Vagina (tissue), 2 donors: Measurements from ENCODE around the gene POLDIP3. TPM values are rescaled to one million over a fixed set of nuclear protein-coding genes. Genes with fewer than 3 reads are reported as not detected.
A peak's percentile ranks its signal among the peaks of the same experiment; 100 is the strongest.
"Not testable (repeated sequence)": the region's sequence is repeated elsewhere in the genome, so short reads cannot be mapped to it uniquely, and the experiment has no call there.

Experiments used
- DNase-seq, 2 donors: peaks; one replicate each; pipeline ENCODE4 v3.0.0-alpha.2; 2017; ENCODE audit errors: extremely low spot score in 2 of 2
- H3K27ac ChIP-seq: fragments of 200-600 bp; sonication (generic); one replicate; pipeline ENCODE4 v1.5.1; 2019
- H3K27me3 ChIP-seq: fragments of 200-600 bp; sonication (generic); one replicate; pipeline ENCODE4 v1.5.1; 2019
- H3K36me3 ChIP-seq, 2 donors: fragments of 200-600 bp; sonication (generic); one replicate each; pipeline ENCODE4 v1.5.1; 2017 to 2019
- H3K4me1 ChIP-seq: fragments of 200-600 bp; sonication (generic); one replicate; pipeline ENCODE4 v1.5.1; 2019
- H3K4me3 ChIP-seq, 2 donors: fragments of 200-600 bp; sonication (generic); 1 replicate in 1 of 2; 2 replicates in 1 of 2; pipeline ENCODE4 v1.5.1; 2016 to 2019
- H3K9me3 ChIP-seq: fragments of 200-600 bp; sonication (generic); one replicate; pipeline ENCODE4 v1.5.1; 2019
- CTCF ChIP-seq, 3 experiments: fragments of 450-650 bp in 2 of 3; fragments of 200-600 bp in 1 of 3; sonication (generic) in 1 of 3; IDR thresholded peaks; one replicate each; pipeline ENCODE4 v1.5.1; 2017 to 2019; ENCODE audit warnings: antibody characterized with exemption in 3 of 3, mild to moderate bottlenecking in 2 of 3, moderate library complexity in 2 of 3
- POLR2A ChIP-seq, 2 donors: fragments of 450-650 bp; IDR thresholded peaks; one replicate each; pipeline ENCODE4 v1.6.1; 2017; ENCODE audit warnings: antibody characterized with exemption in 2 of 2, mild to moderate bottlenecking in 2 of 2, moderate library complexity in 2 of 2
- POLR2AphosphoS5 ChIP-seq, 2 donors: sonication (generic); formaldehyde crosslinking; IDR thresholded peaks; one replicate each; pipeline ENCODE4 v1.9.0; 2017; ENCODE audit warnings: antibody characterized with exemption in 2 of 2, mild to moderate bottlenecking in 2 of 2, low read depth in 1 of 2; ENCODE audit not compliant: insufficient read depth in 1 of 2
- intact Hi-C: fragments of 100-400 bp; cut with DNase I; formaldehyde crosslinking; loops from one replicate; pipeline ENCODE4 v1.15.1; 2023
- total RNA-seq: library from RNA; depleted of rRNA; stranded (reverse); fragments of >200 nt; gene quantifications from one replicate; pipeline ENCODE4 v1.2.3, GENCODE V29; 2016

POLDIP3 gene
- total RNA-seq, 1 donor from 2014 or later, result 34.9 TPM

- H3K9me3 ChIP-seq, result no peaks in the 10 kb centered on the region
- intact Hi-C loops, result no loop called here
- TF ChIP-seq POLR2AphosphoS5 (IDR thresholded peaks at IDR 0.05; ENCODE audit: insufficient read depth in 1 of 2, low read depth in 1 of 2) (no peak), POLR2A (IDR thresholded peaks at IDR 0.05) (no peak), CTCF (IDR thresholded peaks at IDR 0.05) (no peak)
- H3K4me1 ChIP-seq, result peaks cover 17% of the 10 kb centered on the region
- H3K27ac ChIP-seq, result no peak overlapping the region
- peaks cover 0 to 50% of the 10 kb centered on the region in 2 donors for H3K36me3 ChIP-seq
- no peak overlapping the region for H3K4me3 ChIP-seq
- no peak for DNase-seq
- H3K27me3 ChIP-seq, result no peaks in the 10 kb centered on the region
Measured at GRCh38 chr22:42585096-42585495, 29.6 kb downstream of the POLDIP3 start.

GRCh38 chr22:42584364-42584940, 30.2 kb downstream of the POLDIP3 start:
- TF ChIP-seq CTCF (IDR thresholded peaks at IDR 0.05), result no peak
- TF ChIP-seq POLR2A (IDR thresholded peaks at IDR 0.05), result no peak
- no peak for TF ChIP-seq POLR2AphosphoS5 (IDR thresholded peaks at IDR 0.05; ENCODE audit: insufficient read depth in 1 of 2, low read depth in 1 of 2)
- Histone ChIP-seq H3K36me3 (peaks cover 0 to 46% of the 10 kb centered on the region in 2 donors), H3K27me3 (no peaks in the 10 kb centered on the region), H3K9me3 (no peaks in the 10 kb centered on the region), H3K4me1 (peaks cover 17% of the 10 kb centered on the region), H3K4me3 (no peak overlapping the region), H3K27ac (no peak overlapping the region)
- intact Hi-C loops, result no loop called here
- DNase-seq, result no peak

GRCh38 chr22:42582987-42583386, 31.7 kb downstream of the POLDIP3 start:
- H3K9me3 ChIP-seq, result no peaks in the 10 kb centered on the region
- H3K27me3 ChIP-seq, result no peaks in the 10 kb centered on the region
- no peak for DNase-seq
- no peak for TF ChIP-seq POLR2A (IDR thresholded peaks at IDR 0.05)
- TF ChIP-seq POLR2AphosphoS5 (IDR thresholded peaks at IDR 0.05; ENCODE audit: insufficient read depth in 1 of 2, low read depth in 1 of 2), result no peak
- TF ChIP-seq CTCF (IDR thresholded peaks at IDR 0.05), result no peak
- H3K4me3 ChIP-seq, result no peak overlapping the region
- peaks cover 17% of the 10 kb centered on the region for H3K4me1 ChIP-seq
- H3K27ac ChIP-seq, result no peak overlapping the region
- H3K36me3 ChIP-seq, result peaks cover 0 to 48% of the 10 kb centered on the region in 2 donors
- intact Hi-C loops, result no loop called here

GRCh38 chr22:42581762-42582716, 32.6 kb downstream of the POLDIP3 start:
- H3K27ac ChIP-seq, result peak overlapping the region; percentile 75
- peaks cover 0 to 43% of the 10 kb centered on the region in 2 donors for H3K36me3 ChIP-seq
- H3K4me1 ChIP-seq, result peaks cover 17% of the 10 kb centered on the region

GRCh38 chr22:42581194-42581761, 33.4 kb downstream of the POLDIP3 start:
- H3K27ac ChIP-seq, result peak overlapping the region; percentile 75
- H3K9me3 ChIP-seq, H3K27me3 ChIP-seq, intact Hi-C loops, DNase-seq: not testable (repeated sequence)
- H3K4me1 ChIP-seq, result peaks cover 17% of the 10 kb centered on the region
- H3K36me3 ChIP-seq, result peaks cover 0 to 36% of the 10 kb centered on the region in 2 donors
- peak overlapping the region; percentile 69 to 84 for H3K4me3 ChIP-seq

More at GRCh38 chr22:42581762-42582716, 32.6 kb downstream of the POLDIP3 start:
- intact Hi-C loops, result no loop called here
- no peaks in the 10 kb centered on the region for H3K9me3 ChIP-seq
- peak overlapping the region; percentile 69 to 84 for H3K4me3 ChIP-seq
- DNase-seq, result no peak
- TF ChIP-seq POLR2AphosphoS5 (IDR thresholded peaks at IDR 0.05; ENCODE audit: insufficient read depth in 1 of 2, low read depth in 1 of 2), result peak in 1 of 2 donors; percentile 32
- no peak for TF ChIP-seq POLR2A (IDR thresholded peaks at IDR 0.05)
- no peak for TF ChIP-seq CTCF (IDR thresholded peaks at IDR 0.05)
- no peaks in the 10 kb centered on the region for H3K27me3 ChIP-seq

GRCh38 chr22:42580040-42580439, 34.6 kb downstream of the POLDIP3 start:
- peaks cover 0 to 23% of the 10 kb centered on the region in 2 donors for H3K36me3 ChIP-seq
- H3K4me1 ChIP-seq, result peaks cover 17% of the 10 kb centered on the region
- H3K9me3 ChIP-seq, DNase-seq, H3K4me3 ChIP-seq, H3K27me3 ChIP-seq, intact Hi-C loops, H3K27ac ChIP-seq: not testable (repeated sequence)
